ENCODE results near the gene IFT57.

Gene IFT57

GRCh38 chr3:108133048-108133369, 89.2 kb downstream of the IFT57 start:
- H3K4me3 ChIP-seq (ENCODE audit: low read depth, low read length) = no peak overlapping the region
- TF ChIP-seq CTCF (IDR thresholded peaks at IDR 0.05; ENCODE audit: low read depth, low read length) = no peak
- in situ Hi-C loops (cut with HindIII; ENCODE audit: low sequenced_read_pairs) = no loop called here
- DNase-seq (ENCODE audit: low read depth, low spot score) = no peak

- DNase-seq (ENCODE audit: low read depth, low spot score) = no peak
- no peak for TF ChIP-seq CTCF (IDR thresholded peaks at IDR 0.05; ENCODE audit: low read depth, low read length)
- no peak overlapping the region for H3K4me3 ChIP-seq (ENCODE audit: low read depth, low read length)
- in situ Hi-C loops (cut with HindIII; ENCODE audit: low sequenced_read_pairs) = no loop called here
Measured at GRCh38 chr3:108131475-108132134, 90.6 kb downstream of the IFT57 start.

GRCh38 chr3:108130701-108131474, 91.3 kb downstream of the IFT57 start:
- H3K4me3 ChIP-seq (ENCODE audit: low read depth, low read length) = no peak overlapping the region
- peak; percentile 88 for DNase-seq (ENCODE audit: low read depth, low spot score)
- no peak for TF ChIP-seq CTCF (IDR thresholded peaks at IDR 0.05; ENCODE audit: low read depth, low read length)
- in situ Hi-C loops (cut with HindIII; ENCODE audit: low sequenced_read_pairs) = no loop called here

- no peak for DNase-seq (ENCODE audit: low read depth, low spot score)
- in situ Hi-C loops (cut with HindIII; ENCODE audit: low sequenced_read_pairs) = no loop called here
- H3K4me3 ChIP-seq (ENCODE audit: low read depth, low read length) = no peak overlapping the region
- TF ChIP-seq CTCF (IDR thresholded peaks at IDR 0.05; ENCODE audit: low read depth, low read length) = no peak
Measured at GRCh38 chr3:108130236-108130635, 92.0 kb downstream of the IFT57 start.

GRCh38 chr3:108127301-108127988, 94.8 kb downstream of the IFT57 start:
- no peak for TF ChIP-seq CTCF (IDR thresholded peaks at IDR 0.05; ENCODE audit: low read depth, low read length)
- no peak for DNase-seq (ENCODE audit: low read depth, low spot score)
- in situ Hi-C loops (cut with HindIII; ENCODE audit: low sequenced_read_pairs) = no loop called here
- H3K4me3 ChIP-seq (ENCODE audit: low read depth, low read length) = no peak overlapping the region

- in situ Hi-C loops (cut with HindIII; ENCODE audit: low sequenced_read_pairs) = no loop called here
- TF ChIP-seq CTCF (IDR thresholded peaks at IDR 0.05; ENCODE audit: low read depth, low read length) = no peak
- H3K4me3 ChIP-seq (ENCODE audit: low read depth, low read length) = no peak overlapping the region
- DNase-seq (ENCODE audit: low read depth, low spot score) = no peak
Measured at GRCh38 chr3:108126348-108126747, 95.9 kb downstream of the IFT57 start.
